ENCODE measurements around the gene PDE11A. TPM values are rescaled to one million over a fixed set of nuclear protein-coding genes. Genes with fewer than 3 reads are reported as not detected.

PDE11A gene
- total and polyA plus RNA-seq, 3 donors from 2014 or later = 2.2 to 7.8 (median 3.3) TPM

- no peaks in the 10 kb centered on the region for H3K27me3 ChIP-seq
- no peaks in the 10 kb centered on the region for H3K9me3 ChIP-seq
- no peaks in the 10 kb centered on the region for H3K36me3 ChIP-seq (ENCODE audit: low read depth, missing control alignments)
- H3K4me1 ChIP-seq = no peaks in the 10 kb centered on the region
- no peak overlapping the region for H3K4me3 ChIP-seq
- TF ChIP-seq POLR2A (IDR thresholded peaks at IDR 0.05) (no peak), CTCF (IDR thresholded peaks at IDR 0.05) (no peak)
- H3K27ac ChIP-seq = no peak overlapping the region
- no peak for DNase-seq
- intact Hi-C loops (cut with DNase I; ENCODE audit: low total_unique reads) = no loop called here
- WGBS, 2 donors = 93 to 96% methylated on average over 4 of the region's 4 CpGs
These were observed 459.9 kb downstream of the PDE11A start for GRCh38 chr2:177612659-177613058.

GRCh38 chr2:177611310-177611886 lies 461.2 kb downstream of the PDE11A start:
- 85 to 91% methylated on average over 6 of the region's 6 CpGs for WGBS, 2 donors
- intact Hi-C loops (cut with DNase I; ENCODE audit: low total_unique reads) = no loop called here
- H3K4me3 ChIP-seq = no peak overlapping the region

GRCh38 chr2:177610813-177611212 lies 461.8 kb downstream of the PDE11A start:
- Histone ChIP-seq H3K4me3 (no peak overlapping the region), H3K27me3 (no peaks in the 10 kb centered on the region), H3K36me3 (ENCODE audit: low read depth, missing control alignments) (no peaks in the 10 kb centered on the region), H3K4me1 (no peaks in the 10 kb centered on the region), H3K9me3 (no peaks in the 10 kb centered on the region), H3K27ac (no peak overlapping the region)
- intact Hi-C loops (cut with DNase I; ENCODE audit: low total_unique reads) = no loop called here
- WGBS, 2 donors = 96 to 97% methylated on average over 1 of the region's 1 CpG
- DNase-seq = no peak
- TF ChIP-seq POLR2A (IDR thresholded peaks at IDR 0.05) (no peak), CTCF (IDR thresholded peaks at IDR 0.05) (no peak)

More at GRCh38 chr2:177611310-177611886, 461.2 kb downstream of the PDE11A start:
- H3K27me3 ChIP-seq = no peaks in the 10 kb centered on the region
- no peaks in the 10 kb centered on the region for H3K9me3 ChIP-seq
- no peak for TF ChIP-seq POLR2A (IDR thresholded peaks at IDR 0.05)
- no peak for TF ChIP-seq CTCF (IDR thresholded peaks at IDR 0.05)
- H3K27ac ChIP-seq = no peak overlapping the region
- no peaks in the 10 kb centered on the region for H3K36me3 ChIP-seq (ENCODE audit: low read depth, missing control alignments)
- DNase-seq = no peak
- H3K4me1 ChIP-seq = no peaks in the 10 kb centered on the region

GRCh38 chr2:177606636-177607035 lies 465.9 kb downstream of the PDE11A start:
- WGBS, 2 donors = 85 to 87% methylated on average over 7 of the region's 7 CpGs
- peaks cover 12% of the 10 kb centered on the region for H3K4me1 ChIP-seq
- DNase-seq = no peak
- intact Hi-C loops (cut with DNase I; ENCODE audit: low total_unique reads) = loop anchor here (10.0 kb wide), 1 partner anchor 442 kb away; no protein-coding TSS in a partner anchor
- no peaks in the 10 kb centered on the region for H3K36me3 ChIP-seq (ENCODE audit: low read depth, missing control alignments)
- H3K27ac ChIP-seq = no peak overlapping the region
- no peaks in the 10 kb centered on the region for H3K27me3 ChIP-seq
- TF ChIP-seq CTCF (IDR thresholded peaks at IDR 0.05) = no peak
- TF ChIP-seq POLR2A (IDR thresholded peaks at IDR 0.05) = no peak
- H3K9me3 ChIP-seq = no peaks in the 10 kb centered on the region
- H3K4me3 ChIP-seq = no peak overlapping the region
